Mesenchymal stem cell (in vitro differentiated cells and primary cell): Measurements from ENCODE around the gene ECHS1.

ENCODE experiments used
- DNase-seq: peaks from one replicate; pipeline ENCODE4 v3.0.0-alpha.2; 2013
- H2AFZ ChIP-seq: one replicate; pipeline ENCODE4 v1.6.1; 2013; ENCODE audit warnings: low read depth, mild to moderate bottlenecking, control low read depth, inconsistent platforms, low read length, moderate library complexity
- H2AK5ac ChIP-seq: 2 replicates; pipeline ENCODE4 v1.6.1; 2013; ENCODE audit warnings: low read length, moderate library complexity, mild to moderate bottlenecking, inconsistent platforms; ENCODE audit not compliant: severe bottlenecking
- H2BK120ac ChIP-seq: one replicate; pipeline ENCODE4 v1.6.1; 2013; ENCODE audit warnings: low read depth, mild to moderate bottlenecking, inconsistent platforms, low read length, moderate library complexity
- H2BK12ac ChIP-seq, 2 experiments: one replicate each; pipeline ENCODE4 v1.6.1; 2013; ENCODE audit warnings: inconsistent platforms in 2 of 2, low read length in 2 of 2, mild to moderate bottlenecking in 2 of 2, moderate library complexity in 2 of 2, control low read depth in 1 of 2
- H2BK15ac ChIP-seq: one replicate; pipeline ENCODE4 v1.6.1; 2013; ENCODE audit warnings: mild to moderate bottlenecking, low read depth, inconsistent platforms; ENCODE audit not compliant: poor library complexity, severe bottlenecking
- H2BK5ac ChIP-seq: 2 replicates; pipeline ENCODE4 v1.6.1; 2013; ENCODE audit warnings: low read depth, mild to moderate bottlenecking, low read length, control low read depth, inconsistent platforms; ENCODE audit not compliant: poor library complexity, severe bottlenecking
- H3K14ac ChIP-seq, 2 experiments: one replicate each; pipeline ENCODE4 v1.6.1; 2013; ENCODE audit warnings: inconsistent platforms in 2 of 2, low read length in 2 of 2, control low read depth in 1 of 2, mild to moderate bottlenecking in 1 of 2, moderate library complexity in 1 of 2
- H3K18ac ChIP-seq, 2 experiments: one replicate each; pipeline ENCODE4 v1.6.1; 2013; ENCODE audit warnings: inconsistent platforms in 2 of 2, low read length in 2 of 2, control low read depth in 1 of 2, low read depth in 1 of 2, mild to moderate bottlenecking in 1 of 2
- H3K23ac ChIP-seq, 2 experiments: one replicate each; pipeline ENCODE4 v1.6.1; 2013; ENCODE audit warnings: inconsistent platforms in 2 of 2, low read length in 2 of 2, mild to moderate bottlenecking in 2 of 2, moderate library complexity in 2 of 2, control low read depth in 1 of 2
- H3K27ac ChIP-seq: 2 replicates; pipeline ENCODE4 v1.5.1; 2013; ENCODE audit warnings: mild to moderate bottlenecking, moderate library complexity, low read length, control low read depth, inconsistent platforms; ENCODE audit not compliant: poor library complexity, severe bottlenecking
- H3K27me3 ChIP-seq, 2 experiments: 2 replicates each; pipeline versions ENCODE4 v1.6.1 to v1.7.0; 2013; ENCODE audit warnings: low read length in 2 of 2, mild to moderate bottlenecking in 2 of 2, moderate library complexity in 2 of 2, control low read depth in 1 of 2, inconsistent platforms in 1 of 2; ENCODE audit not compliant: control insufficient read depth in 1 of 2, insufficient read depth in 1 of 2
- H3K36me3 ChIP-seq, 2 experiments: 2 replicates each; pipeline versions ENCODE4 v1.6.1 to v1.7.0; 2013; ENCODE audit warnings: low read length in 2 of 2, control low read depth in 1 of 2, inconsistent platforms in 1 of 2, low read depth in 1 of 2, mild to moderate bottlenecking in 1 of 2; ENCODE audit not compliant: insufficient read depth in 2 of 2, control insufficient read depth in 1 of 2
- H3K4ac ChIP-seq, 2 experiments: one replicate each; pipeline ENCODE4 v1.6.1; 2013; ENCODE audit warnings: inconsistent platforms in 2 of 2, low read length in 2 of 2, mild to moderate bottlenecking in 2 of 2, moderate library complexity in 2 of 2, control low read depth in 1 of 2, low read depth in 1 of 2
- H3K4me1 ChIP-seq: 2 replicates; pipeline ENCODE4 v1.6.1; 2013; ENCODE audit warnings: low read depth, low read length, control low read depth; ENCODE audit not compliant: control insufficient read depth, insufficient read depth
- H3K4me2 ChIP-seq: 2 replicates; pipeline ENCODE4 v1.6.1; 2013; ENCODE audit warnings: low read length, mild to moderate bottlenecking, inconsistent platforms; ENCODE audit not compliant: poor library complexity, severe bottlenecking
- H3K4me3 ChIP-seq, 2 experiments: 2 replicates each; pipeline versions ENCODE4 v1.5.1 to v1.7.0; 2013; ENCODE audit warnings: low read length in 2 of 2, mild to moderate bottlenecking in 2 of 2, control low read depth in 1 of 2, low read depth in 1 of 2; ENCODE audit not compliant: insufficient read depth in 1 of 2
- H3K79me1 ChIP-seq: replicated peaks from 2 replicates; pipeline ENCODE4 v1.6.1; 2013; ENCODE audit warnings: mild to moderate bottlenecking, control low read depth, low read length, inconsistent platforms; ENCODE audit not compliant: poor library complexity, severe bottlenecking
- H3K9ac ChIP-seq: 2 replicates; pipeline ENCODE4 v1.7.0; 2013; ENCODE audit warnings: mild to moderate bottlenecking, low read length, moderate library complexity
- H3K9me3 ChIP-seq: 2 replicates; pipeline ENCODE4 v1.7.0; 2013; ENCODE audit warnings: mild to moderate bottlenecking, low read length; ENCODE audit not compliant: control insufficient read depth
- H4K8ac ChIP-seq: one replicate; pipeline ENCODE4 v1.6.1; 2013; ENCODE audit warnings: inconsistent platforms, mild to moderate bottlenecking, low read length, moderate library complexity
- H4K91ac ChIP-seq: one replicate; pipeline ENCODE4 v1.6.1; 2013; ENCODE audit warnings: mild to moderate bottlenecking, low read length, inconsistent platforms
- WGBS: methylation state at CpG from one replicate; pipeline ENCODE4 v1.1.7; 2013; ENCODE audit warnings: mixed read lengths; 5-methylcytosine and 5-hydroxymethylcytosine counted together

ECHS1 gene

DNA sequence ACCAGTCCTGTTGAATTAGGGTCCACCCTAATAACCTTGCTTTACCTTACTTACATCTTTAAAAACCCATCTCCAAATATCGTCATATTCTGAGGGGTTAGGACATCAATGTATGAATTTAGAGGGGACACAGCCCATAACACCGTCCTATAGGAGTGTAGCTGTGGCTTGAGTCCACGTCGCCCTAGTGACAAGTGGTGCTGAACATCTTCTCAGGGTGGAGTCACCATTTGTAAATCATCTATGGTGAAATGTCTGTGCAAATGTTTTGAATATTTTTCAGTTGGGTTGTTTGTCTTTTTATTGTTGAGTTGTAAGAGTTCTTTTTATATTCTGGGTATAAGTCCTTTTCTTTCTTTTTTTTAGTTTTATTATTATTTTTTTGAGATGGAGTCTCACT lies 31.2 kb downstream of the ECHS1 start:
- no peak overlapping the region for H3K9ac ChIP-seq
- peaks cover 16 to 71% of the 10 kb centered on the region in 2 experiments for H3K27me3 ChIP-seq
- H4K8ac ChIP-seq = no peak overlapping the region
- H3K18ac ChIP-seq = no peak overlapping the region
- H3K4me2 ChIP-seq = no peak overlapping the region
- no peak overlapping the region for H2BK12ac ChIP-seq
- no peak overlapping the region for H2AFZ ChIP-seq
- no peak overlapping the region for H3K23ac ChIP-seq
- H3K4ac ChIP-seq = no peak overlapping the region
- H4K91ac ChIP-seq = no peak overlapping the region
- no peaks in the 10 kb centered on the region for H3K9me3 ChIP-seq
- H3K4me1 ChIP-seq = peaks cover 5% of the 10 kb centered on the region
- H3K36me3 ChIP-seq = no peaks in the 10 kb centered on the region
- no peak overlapping the region for H2BK120ac ChIP-seq
- H3K4me3 ChIP-seq = no peak overlapping the region
- no peak overlapping the region for H2BK5ac ChIP-seq
- no peak overlapping the region for H2BK15ac ChIP-seq
- no peak for DNase-seq
- WGBS = 88% methylated on average over 4 of the region's 4 CpGs
- H2AK5ac ChIP-seq = no peak overlapping the region
- no peak overlapping the region for H3K14ac ChIP-seq
- no peaks in the 10 kb centered on the region for H3K79me1 ChIP-seq
- H3K27ac ChIP-seq = no peak overlapping the region

DNA sequence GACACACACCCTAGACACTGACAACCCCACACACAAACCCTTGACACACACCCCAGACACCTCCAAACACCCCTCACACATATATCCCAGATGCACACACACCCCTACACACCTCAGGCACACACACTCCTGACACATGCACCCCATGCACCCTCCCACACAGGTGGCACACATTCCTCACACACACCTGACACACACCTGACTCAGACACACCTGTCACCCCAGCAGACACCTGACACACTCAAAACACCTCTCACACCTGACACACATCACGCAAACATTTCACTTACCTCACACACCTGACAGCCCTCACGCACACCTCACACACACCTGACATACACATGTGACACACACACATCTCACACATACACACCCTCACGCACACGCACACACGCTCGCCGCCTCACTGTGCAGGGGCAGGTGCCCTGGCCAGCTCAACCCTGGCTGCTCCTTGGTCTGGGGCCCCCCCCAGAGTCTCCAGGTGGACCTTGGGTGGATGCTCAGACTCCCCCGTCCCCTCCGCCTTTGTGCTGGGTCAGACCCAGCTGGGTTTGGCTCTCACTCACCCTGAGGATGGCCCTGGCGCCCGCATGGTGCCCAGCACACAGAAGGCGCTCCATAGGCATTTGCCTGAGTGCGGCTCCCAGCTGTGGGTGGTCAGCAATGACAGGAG lies 33.3 kb downstream of the ECHS1 start:
- H3K4me1 ChIP-seq = peaks cover 24% of the 10 kb centered on the region
- no peak overlapping the region for H4K91ac ChIP-seq
- no peak overlapping the region for H3K4me3 ChIP-seq
- H3K4ac ChIP-seq = no peak overlapping the region
- H3K27me3 ChIP-seq = peaks cover 27 to 75% of the 10 kb centered on the region in 2 experiments
- H3K23ac ChIP-seq = no peak overlapping the region
- no peak overlapping the region for H3K14ac ChIP-seq
- H3K79me1 ChIP-seq = no peaks in the 10 kb centered on the region
- no peak overlapping the region for H2BK15ac ChIP-seq
- H3K9me3 ChIP-seq = no peaks in the 10 kb centered on the region
- H4K8ac ChIP-seq = no peak overlapping the region
- peaks cover 0 to 5% of the 10 kb centered on the region in 2 experiments for H3K36me3 ChIP-seq
- H2BK5ac ChIP-seq = no peak overlapping the region
- H3K27ac ChIP-seq = no peak overlapping the region
- no peak overlapping the region for H3K9ac ChIP-seq
- 88% methylated on average over 13 of the region's 13 CpGs for WGBS
- no peak overlapping the region for H2AK5ac ChIP-seq
- no peak overlapping the region for H3K4me2 ChIP-seq
- no peak for DNase-seq
- no peak overlapping the region for H2BK120ac ChIP-seq
- H3K18ac ChIP-seq = no peak overlapping the region
- H2AFZ ChIP-seq = no peak overlapping the region
- no peak overlapping the region for H2BK12ac ChIP-seq

- no peak overlapping the region for H3K4ac ChIP-seq
- WGBS = 85% methylated on average over 10 of the region's 10 CpGs
Measured at GRCh38 chr10:133338080-133339071, 34.8 kb downstream of the ECHS1 start.

GRCh38 chr10:133337370-133337725 lies 35.8 kb downstream of the ECHS1 start:
- Histone ChIP-seq H3K23ac (no peak overlapping the region), H3K4me3 (no peak overlapping the region), H2AFZ (no peak overlapping the region), H3K79me1 (no peaks in the 10 kb centered on the region), H3K18ac (no peak overlapping the region), H3K36me3 (peaks cover 0 to 5% of the 10 kb centered on the region in 2 experiments), H4K91ac (no peak overlapping the region), H3K14ac (no peak overlapping the region), H3K4ac (no peak overlapping the region), H2BK120ac (no peak overlapping the region), H3K9ac (no peak overlapping the region), H3K27ac (no peak overlapping the region), H3K27me3 (peaks cover 46 to 67% of the 10 kb centered on the region in 2 experiments), H3K4me2 (no peak overlapping the region), H4K8ac (no peak overlapping the region), H2BK15ac (no peak overlapping the region), H3K4me1 (peaks cover 21% of the 10 kb centered on the region), H3K9me3 (no peaks in the 10 kb centered on the region), H2BK5ac (no peak overlapping the region), H2BK12ac (no peak overlapping the region), H2AK5ac (no peak overlapping the region)
- DNase-seq = no peak
- WGBS = 88% methylated on average over 3 of the region's 3 CpGs

More at GRCh38 chr10:133338080-133339071, 34.8 kb downstream of the ECHS1 start:
- H3K36me3 ChIP-seq = peaks cover 0 to 5% of the 10 kb centered on the region in 2 experiments
- H3K27ac ChIP-seq = no peak overlapping the region
- DNase-seq = no peak
- H3K9me3 ChIP-seq = no peaks in the 10 kb centered on the region
- H2BK120ac ChIP-seq = no peak overlapping the region
- peaks cover 36 to 70% of the 10 kb centered on the region in 2 experiments for H3K27me3 ChIP-seq
- H4K91ac ChIP-seq = peak overlapping the region; percentile 21
- no peak overlapping the region for H2AK5ac ChIP-seq
- peak overlapping the region in 1 of 2 experiments; percentile 26 for H3K4me3 ChIP-seq
- H3K18ac ChIP-seq = no peak overlapping the region
- H2BK12ac ChIP-seq = no peak overlapping the region
- no peak overlapping the region for H3K9ac ChIP-seq
- no peak overlapping the region for H2BK5ac ChIP-seq
- H4K8ac ChIP-seq = no peak overlapping the region
- peak overlapping the region in 1 of 2 experiments; percentile 6 for H3K14ac ChIP-seq
- H3K79me1 ChIP-seq = no peaks in the 10 kb centered on the region
- no peak overlapping the region for H3K4me2 ChIP-seq
- no peak overlapping the region for H3K23ac ChIP-seq
- H3K4me1 ChIP-seq = peaks cover 24% of the 10 kb centered on the region
- no peak overlapping the region for H2BK15ac ChIP-seq
- H2AFZ ChIP-seq = no peak overlapping the region
